NB4 (cell line): ENCODE measurements around the gene INHBE.

Experiments used
- DNase-seq: peaks from one replicate; pipeline ENCODE4 v3.0.0; 2010; ENCODE audit warnings: low read depth
- H3K4me3 ChIP-seq: one replicate; pipeline ENCODE4 v1.5.1; 2011; ENCODE audit warnings: mild to moderate bottlenecking, low read depth, low read length, moderate library complexity
- CTCF ChIP-seq: IDR thresholded peaks from one replicate; pipeline ENCODE4 v1.5.1; 2012; ENCODE audit warnings: low read depth, low read length
- MYC ChIP-seq: IDR thresholded peaks from 2 replicates; pipeline ENCODE4 v1.6.1; 2011; ENCODE audit warnings: low read depth, low read length
- POLR2A ChIP-seq: IDR thresholded peaks from 2 replicates; pipeline ENCODE4 v1.6.1; 2011; ENCODE audit warnings: mild to moderate bottlenecking; ENCODE audit not compliant: insufficient read length; ENCODE audit errors: extremely low read depth
- TF ChIP-seq, protein P1 (sequence below): IDR thresholded peaks from 2 replicates; pipeline ENCODE4 v1.6.1; 2011; ENCODE audit warnings: low read depth, low read length

INHBE gene

DNA sequence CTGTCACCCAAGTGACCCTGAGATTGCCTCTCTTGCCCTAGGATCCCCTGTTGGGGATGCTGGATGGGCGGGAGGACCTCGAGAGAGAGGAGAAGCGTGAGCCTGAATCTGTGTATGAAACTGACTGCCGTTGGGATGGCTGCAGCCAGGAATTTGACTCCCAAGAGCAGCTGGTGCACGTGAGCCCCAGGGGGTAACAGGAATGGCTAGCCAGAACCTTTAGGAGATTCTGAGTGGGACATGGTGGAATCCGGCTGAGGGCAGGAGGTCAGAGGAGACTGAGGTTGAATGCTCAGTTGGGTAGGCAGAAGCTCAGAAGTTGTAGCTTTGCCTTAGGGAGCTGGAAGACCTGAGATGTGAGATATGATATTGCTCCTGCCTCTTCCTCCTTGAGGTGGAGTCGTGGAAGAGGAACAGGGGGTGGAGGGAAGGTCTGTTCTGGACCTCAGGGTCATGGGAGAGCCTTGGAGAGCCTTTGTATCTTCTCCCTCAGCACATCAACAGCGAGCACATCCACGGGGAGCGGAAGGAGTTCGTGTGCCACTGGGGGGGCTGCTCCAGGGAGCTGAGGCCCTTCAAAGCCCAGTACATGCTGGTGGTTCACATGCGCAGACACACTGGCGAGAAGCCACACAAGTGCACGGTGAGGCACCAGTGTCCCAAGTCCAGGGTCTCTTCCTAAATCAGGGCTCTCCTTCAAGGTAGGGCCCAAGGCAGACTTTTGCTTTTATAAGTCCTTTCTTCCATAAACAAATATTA, 10.8 kb downstream of the INHBE start:
- no peak for TF ChIP-seq MYC
- TF ChIP-seq POLR2A = no peak
- TF ChIP-seq, protein P1, sequence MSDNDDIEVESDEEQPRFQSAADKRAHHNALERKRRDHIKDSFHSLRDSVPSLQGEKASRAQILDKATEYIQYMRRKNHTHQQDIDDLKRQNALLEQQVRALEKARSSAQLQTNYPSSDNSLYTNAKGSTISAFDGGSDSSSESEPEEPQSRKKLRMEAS = no peak
- no peak for TF ChIP-seq CTCF
- DNase-seq = no peak
- H3K4me3 ChIP-seq = no peak overlapping the region

GRCh38 chr12:57467212-57467874, 12.2 kb downstream of the INHBE start:
- H3K4me3 ChIP-seq = no peak overlapping the region
- DNase-seq = no peak
- TF ChIP-seq POLR2A (no peak), CTCF (no peak), MYC (no peak)
- TF ChIP-seq, protein P1 = no peak

- H3K4me3 ChIP-seq = no peak overlapping the region
- DNase-seq = no peak
- TF ChIP-seq, protein P1 = no peak
- TF ChIP-seq CTCF = no peak
These were observed 12.8 kb downstream of the INHBE start for GRCh38 chr12:57467915-57468314.

DNA sequence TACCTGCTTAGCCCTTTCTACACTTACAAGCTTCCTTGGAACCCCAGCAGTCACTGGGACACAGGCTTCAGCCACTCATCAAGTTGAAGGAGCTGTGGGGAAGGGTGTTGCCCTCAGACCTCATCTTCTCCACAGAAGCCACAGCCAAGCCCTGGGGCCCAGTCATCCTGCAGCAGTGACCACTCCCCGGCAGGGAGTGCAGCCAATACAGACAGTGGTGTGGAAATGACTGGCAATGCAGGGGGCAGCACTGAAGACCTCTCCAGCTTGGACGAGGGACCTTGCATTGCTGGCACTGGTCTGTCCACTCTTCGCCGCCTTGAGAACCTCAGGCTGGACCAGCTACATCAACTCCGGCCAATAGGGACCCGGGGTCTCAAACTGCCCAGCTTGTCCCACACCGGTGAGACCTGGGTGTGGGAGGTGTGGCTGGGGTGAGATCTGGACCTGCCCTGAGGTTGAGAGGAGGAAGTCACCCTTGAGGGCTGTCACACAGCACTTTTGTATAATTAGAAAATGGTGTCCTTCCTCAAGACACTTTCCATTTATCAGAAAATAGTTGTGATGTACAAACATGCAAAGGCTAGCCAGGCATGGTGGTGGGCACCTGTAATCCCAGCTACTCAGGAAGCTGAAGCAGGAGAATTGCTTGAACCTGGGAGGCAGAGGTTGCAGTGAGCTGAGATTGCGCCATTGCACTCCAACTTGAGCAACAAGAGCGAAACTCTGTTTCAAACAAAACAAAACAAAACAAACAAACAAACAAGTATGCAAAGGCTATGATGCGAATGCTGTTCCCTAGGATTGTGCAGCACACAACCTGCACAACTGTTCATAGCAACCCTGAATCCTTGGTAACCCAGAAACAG, 14.4 kb downstream of the INHBE start:
- peak; percentile 51 for DNase-seq
- no peak overlapping the region for H3K4me3 ChIP-seq
- TF ChIP-seq, protein P1 = no peak
- TF ChIP-seq POLR2A = no peak

DNA sequence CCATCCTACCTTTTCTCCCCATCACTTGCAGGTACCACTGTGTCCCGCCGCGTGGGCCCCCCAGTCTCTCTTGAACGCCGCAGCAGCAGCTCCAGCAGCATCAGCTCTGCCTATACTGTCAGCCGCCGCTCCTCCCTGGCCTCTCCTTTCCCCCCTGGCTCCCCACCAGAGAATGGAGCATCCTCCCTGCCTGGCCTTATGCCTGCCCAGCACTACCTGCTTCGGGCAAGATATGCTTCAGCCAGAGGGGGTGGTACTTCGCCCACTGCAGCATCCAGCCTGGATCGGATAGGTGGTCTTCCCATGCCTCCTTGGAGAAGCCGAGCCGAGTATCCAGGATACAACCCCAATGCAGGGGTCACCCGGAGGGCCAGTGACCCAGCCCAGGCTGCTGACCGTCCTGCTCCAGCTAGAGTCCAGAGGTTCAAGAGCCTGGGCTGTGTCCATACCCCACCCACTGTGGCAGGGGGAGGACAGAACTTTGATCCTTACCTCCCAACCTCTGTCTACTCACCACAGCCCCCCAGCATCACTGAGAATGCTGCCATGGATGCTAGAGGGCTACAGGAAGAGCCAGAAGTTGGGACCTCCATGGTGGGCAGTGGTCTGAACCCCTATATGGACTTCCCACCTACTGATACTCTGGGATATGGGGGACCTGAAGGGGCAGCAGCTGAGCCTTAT, 15.3 kb downstream of the INHBE start:
- H3K4me3 ChIP-seq = no peak overlapping the region
- no peak for DNase-seq
- TF ChIP-seq, protein P1 = no peak
- TF ChIP-seq CTCF (no peak), MYC (no peak), POLR2A (no peak)
